ENCODE results near the gene C1QTNF3. TPM values are rescaled to one million over a fixed set of nuclear protein-coding genes. Genes with fewer than 3 reads are reported as not detected.

C1QTNF3 gene
- total and polyA plus RNA-seq, 2 donors (not counting 3 experiments of a cell fraction or from before 2014, with no cell fraction given), result 1.6 TPM

- peak; percentile 61 for FAIRE-seq
- ChIA-PET POLR2A (interaction anchor here (1.5 kb wide), 1 partner anchor 11 kb away, joined by 5 read pairs; no protein-coding TSS in a partner anchor), CTCF (interaction anchor here (1.4 to 2.0 kb wide), 3 partner anchors 11 to 73 kb away, joined by 4 to 10 read pairs (median 6); no protein-coding TSS in a partner anchor)
Observed at GRCh38 chr5:34007621-34008600, 35.1 kb downstream of the C1QTNF3 start, which contains the start of gene AMACR. Gene AMACR, minus strand, starts transcription at chr5:34008050. Its CDS starts 31 bp downstream, at chr5:34008019.

More at GRCh38 chr5:34007621-34008600, 35.1 kb downstream of the C1QTNF3 start, which contains the start of gene AMACR:
- Histone ChIP-seq H2AFZ (ENCODE audit: low read depth, low read length) (peak within 1 kb of the TSS; percentile 82), H3K79me2 (ENCODE audit: control insufficient read depth, insufficient read depth, low read length) (no peaks in the 10 kb centered on the region), H3K9me3 (replicated peaks; ENCODE audit: control insufficient read depth, insufficient read depth, low read length) (no peaks in the 10 kb centered on the region), H3K27ac (ENCODE audit: insufficient read depth, low read depth, low read length) (peak within 1 kb of the TSS; percentile 37), H3K27me3 (ENCODE audit: control insufficient read depth in 2 of 2, insufficient read depth in 2 of 2, low read length in 2 of 2) (no peaks in the 10 kb centered on the region), H3K4me1 (ENCODE audit: control insufficient read depth, extremely low read depth, insufficient read depth, low read length) (peaks cover 14% of the 10 kb centered on the region), H4K20me1 (replicated peaks; ENCODE audit: control insufficient read depth, extremely low read depth, insufficient read depth, low read length) (no peaks in the 10 kb centered on the region), H3K9me1 (replicated peaks; ENCODE audit: control insufficient read depth, extremely low read depth, insufficient read depth, low read length) (no peaks in the 10 kb centered on the region), H3K9ac (replicated peaks; ENCODE audit: extremely low read depth, insufficient read depth, low read length) (peak within 1 kb of the TSS; percentile 78), H3K4me2 (ENCODE audit: insufficient read depth, low read length) (peak within 1 kb of the TSS; percentile 81), H3K4me3 (replicated peaks in 1 of 3; ENCODE audit: insufficient read depth in 1 of 3, low read depth in 1 of 3, low read length in 3 of 3) (peak within 1 kb of the TSS; percentile 46 to 76 (median 62)), H3K36me3 (ENCODE audit: control insufficient read depth in 2 of 2, extremely low read depth in 1 of 2, insufficient read depth in 2 of 2, low read length in 2 of 2) (peaks cover 0 to under 1% of the 10 kb centered on the region in 2 experiments)
- TF ChIP-seq CTCF (IDR thresholded peaks at IDR 0.05; ENCODE audit: extremely low read depth in 1 of 2, insufficient read depth in 1 of 2, low read depth in 1 of 2, low read length in 2 of 2), result peak in 1 of 2 donors; percentile 24
- peak; percentile 95 for TF ChIP-seq POLR2AphosphoS5 (IDR thresholded peaks at IDR 0.05; ENCODE audit: insufficient read depth, low read depth, low read length)
- TF ChIP-seq MAX (IDR thresholded peaks at IDR 0.05; ENCODE audit: insufficient read depth, insufficient read length), result no peak
- TF ChIP-seq GATA2 (IDR thresholded peaks at IDR 0.05; ENCODE audit: insufficient read depth, insufficient read length, low read depth, low read length), result no peak
- no peak for TF ChIP-seq MYC (IDR thresholded peaks at IDR 0.05; ENCODE audit: low read depth, low read length)
- no peak for TF ChIP-seq FOS (IDR thresholded peaks at IDR 0.05; ENCODE audit: borderline replicate concordance, insufficient read depth, low read length)
- peak; percentile 98 for TF ChIP-seq POLR2A (IDR thresholded peaks at IDR 0.05; ENCODE audit: low read depth, low read length)
- TF ChIP-seq JUN (IDR thresholded peaks at IDR 0.05; ENCODE audit: borderline replicate concordance, insufficient read depth, insufficient read length, low read depth), result no peak
- no peak for TF ChIP-seq EZH2 (IDR thresholded peaks at IDR 0.05; ENCODE audit: borderline replicate concordance, low read depth, low read length, severe bottlenecking)
- intact Hi-C loops (cut with micrococcal nuclease) (loop anchor here (2.0 kb wide), 2 partner anchors 35 to 923 kb away; partner anchors contain the start of gene C1QTNF3), dilution Hi-C loops (cut with MboI; ENCODE audit: extremely low pct_ligation_motif_present, low sequenced_read_pairs) (no loop called here)
- no TSS peak for BruUV-seq (replicated peaks)
- DNase-seq (ENCODE audit: low read depth, low spot score), result peak; percentile 93
